ENCODE results near the gene ZNF516. TPM values are rescaled to one million over a fixed set of nuclear protein-coding genes. Genes with fewer than 3 reads are reported as not detected.
A peak's percentile ranks its signal among the peaks of the same experiment; 100 is the strongest.

Gene ZNF516
- total RNA-seq, 1 donor from 2014 or later: 28.0 TPM

DNA sequence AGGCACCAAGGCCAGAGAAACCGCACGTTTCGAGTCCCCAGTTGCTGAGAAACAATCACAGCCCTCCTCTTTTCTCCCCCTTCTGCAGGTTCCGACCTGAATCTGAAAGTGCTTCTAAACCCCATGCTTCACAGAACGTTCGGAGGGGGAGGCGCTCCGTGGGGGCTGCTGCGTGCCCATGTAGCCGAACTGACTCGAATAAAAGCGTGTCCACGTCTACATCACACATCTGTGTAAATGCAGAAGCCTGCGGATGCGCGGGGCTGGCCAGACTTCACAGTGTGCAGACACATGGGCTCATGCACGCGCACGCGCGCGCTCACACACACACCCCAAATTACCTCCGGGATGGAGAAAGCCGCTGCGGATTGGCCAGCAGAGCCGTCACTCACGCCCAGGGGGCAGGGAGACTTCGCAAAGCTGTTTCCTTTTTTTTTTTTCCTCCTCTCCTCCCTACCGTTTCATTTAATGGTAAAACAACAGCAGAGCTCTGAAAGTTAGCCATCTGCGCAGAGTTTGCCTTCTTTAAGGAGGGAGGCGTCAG is 2.3 kb downstream of the ZNF516 start:
- peak; percentile 90 for ATAC-seq
- no peaks in the 10 kb centered on the region for H3K4me1 ChIP-seq
- intact Hi-C loops (cut with DNase I): no loop called here

DNA sequence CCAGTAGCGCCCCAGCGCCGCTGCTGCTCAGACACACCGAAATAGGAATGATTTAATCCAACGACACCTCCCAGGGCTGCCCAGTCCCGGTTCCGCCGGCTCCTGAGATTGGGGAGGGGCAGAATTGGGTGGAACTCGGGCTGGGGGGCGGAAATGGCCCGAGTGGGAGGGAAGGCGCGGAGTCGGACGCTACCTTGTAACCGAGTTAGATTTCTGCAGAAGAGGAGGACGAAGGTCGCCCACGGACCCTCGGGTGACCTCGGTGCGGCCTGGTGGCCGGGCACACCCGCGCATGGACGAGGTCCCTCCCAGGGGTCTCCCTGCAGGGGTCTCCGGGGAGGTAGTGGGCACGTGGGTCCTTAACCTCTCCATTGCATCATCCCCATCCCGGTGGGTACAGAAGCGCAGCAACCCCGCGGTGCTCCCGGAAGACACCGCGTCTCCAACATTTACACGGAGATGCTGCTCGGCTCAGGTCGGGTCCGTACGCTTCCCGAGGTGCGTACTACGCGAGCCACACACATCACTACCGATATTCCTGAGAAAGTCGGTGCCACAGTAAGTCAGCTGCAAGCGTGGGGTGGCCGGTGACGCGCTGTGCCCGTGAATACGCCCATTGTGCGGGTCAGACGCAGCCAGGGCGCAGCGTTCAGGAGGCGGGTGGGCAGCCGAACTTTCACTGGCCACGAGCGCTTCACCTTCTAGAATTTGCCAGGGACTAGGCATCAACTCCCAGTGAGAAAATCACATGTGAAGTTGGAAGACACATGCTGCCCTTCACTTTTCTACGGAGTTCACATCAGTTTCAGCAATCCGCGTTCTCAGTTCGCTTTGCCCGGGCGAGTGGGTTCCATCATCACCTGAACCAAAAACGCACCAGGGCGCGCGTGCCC is 3.0 kb downstream of the ZNF516 start:
- Histone ChIP-seq H3K27me3 (no peaks in the 10 kb centered on the region), H3K9me3 (no peaks in the 10 kb centered on the region), H3K27ac (peak overlapping the region; percentile 63), H3K4me1 (no peaks in the 10 kb centered on the region), H3K4me3 (peak overlapping the region; percentile 84), H3K36me3 (no peaks in the 10 kb centered on the region)
- peak; percentile 25 for ATAC-seq
- intact Hi-C loops (cut with DNase I): no loop called here
- DNase-seq: peak; percentile 83
- TF ChIP-seq, protein P1, sequence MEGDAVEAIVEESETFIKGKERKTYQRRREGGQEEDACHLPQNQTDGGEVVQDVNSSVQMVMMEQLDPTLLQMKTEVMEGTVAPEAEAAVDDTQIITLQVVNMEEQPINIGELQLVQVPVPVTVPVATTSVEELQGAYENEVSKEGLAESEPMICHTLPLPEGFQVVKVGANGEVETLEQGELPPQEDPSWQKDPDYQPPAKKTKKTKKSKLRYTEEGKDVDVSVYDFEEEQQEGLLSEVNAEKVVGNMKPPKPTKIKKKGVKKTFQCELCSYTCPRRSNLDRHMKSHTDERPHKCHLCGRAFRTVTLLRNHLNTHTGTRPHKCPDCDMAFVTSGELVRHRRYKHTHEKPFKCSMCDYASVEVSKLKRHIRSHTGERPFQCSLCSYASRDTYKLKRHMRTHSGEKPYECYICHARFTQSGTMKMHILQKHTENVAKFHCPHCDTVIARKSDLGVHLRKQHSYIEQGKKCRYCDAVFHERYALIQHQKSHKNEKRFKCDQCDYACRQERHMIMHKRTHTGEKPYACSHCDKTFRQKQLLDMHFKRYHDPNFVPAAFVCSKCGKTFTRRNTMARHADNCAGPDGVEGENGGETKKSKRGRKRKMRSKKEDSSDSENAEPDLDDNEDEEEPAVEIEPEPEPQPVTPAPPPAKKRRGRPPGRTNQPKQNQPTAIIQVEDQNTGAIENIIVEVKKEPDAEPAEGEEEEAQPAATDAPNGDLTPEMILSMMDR (IDR thresholded peaks at IDR 0.05): no peak

More for the DNA sequence above, 2.3 kb downstream of the ZNF516 start:
- peak; percentile 100 for DNase-seq
- H3K27me3 ChIP-seq: no peaks in the 10 kb centered on the region
- H3K4me3 ChIP-seq: peak overlapping the region; percentile 84
- no peaks in the 10 kb centered on the region for H3K9me3 ChIP-seq
- no peaks in the 10 kb centered on the region for H3K36me3 ChIP-seq
- TF ChIP-seq, protein P1 (IDR thresholded peaks at IDR 0.05): no peak
- peak overlapping the region; percentile 63 for H3K27ac ChIP-seq

DNA sequence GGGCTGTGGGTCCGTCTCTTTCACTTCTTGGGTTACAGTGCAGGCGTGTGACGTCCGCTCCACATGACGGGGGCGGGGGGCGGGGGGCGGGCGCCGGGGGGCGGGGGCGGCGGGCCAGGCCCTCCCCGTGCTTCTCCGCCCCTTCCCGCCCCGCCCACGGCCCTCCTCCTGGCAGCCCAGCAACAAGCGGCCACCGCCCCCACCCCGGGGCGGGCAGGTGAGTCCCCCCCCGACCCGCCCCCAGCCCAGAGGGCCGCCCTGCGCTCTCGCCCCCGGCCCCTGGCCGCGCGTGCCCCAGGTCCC is 3.6 kb downstream of the ZNF516 start:
- Histone ChIP-seq H3K27me3 (no peaks in the 10 kb centered on the region), H3K9me3 (no peaks in the 10 kb centered on the region), H3K4me1 (no peaks in the 10 kb centered on the region), H3K4me3 (peak overlapping the region; percentile 84), H3K27ac (peak overlapping the region; percentile 63), H3K36me3 (no peaks in the 10 kb centered on the region)
- intact Hi-C loops (cut with DNase I): no loop called here
- TF ChIP-seq, protein P1 (IDR thresholded peaks at IDR 0.05): no peak
- DNase-seq (peak; percentile 93), ATAC-seq (peak; percentile 67)

DNA sequence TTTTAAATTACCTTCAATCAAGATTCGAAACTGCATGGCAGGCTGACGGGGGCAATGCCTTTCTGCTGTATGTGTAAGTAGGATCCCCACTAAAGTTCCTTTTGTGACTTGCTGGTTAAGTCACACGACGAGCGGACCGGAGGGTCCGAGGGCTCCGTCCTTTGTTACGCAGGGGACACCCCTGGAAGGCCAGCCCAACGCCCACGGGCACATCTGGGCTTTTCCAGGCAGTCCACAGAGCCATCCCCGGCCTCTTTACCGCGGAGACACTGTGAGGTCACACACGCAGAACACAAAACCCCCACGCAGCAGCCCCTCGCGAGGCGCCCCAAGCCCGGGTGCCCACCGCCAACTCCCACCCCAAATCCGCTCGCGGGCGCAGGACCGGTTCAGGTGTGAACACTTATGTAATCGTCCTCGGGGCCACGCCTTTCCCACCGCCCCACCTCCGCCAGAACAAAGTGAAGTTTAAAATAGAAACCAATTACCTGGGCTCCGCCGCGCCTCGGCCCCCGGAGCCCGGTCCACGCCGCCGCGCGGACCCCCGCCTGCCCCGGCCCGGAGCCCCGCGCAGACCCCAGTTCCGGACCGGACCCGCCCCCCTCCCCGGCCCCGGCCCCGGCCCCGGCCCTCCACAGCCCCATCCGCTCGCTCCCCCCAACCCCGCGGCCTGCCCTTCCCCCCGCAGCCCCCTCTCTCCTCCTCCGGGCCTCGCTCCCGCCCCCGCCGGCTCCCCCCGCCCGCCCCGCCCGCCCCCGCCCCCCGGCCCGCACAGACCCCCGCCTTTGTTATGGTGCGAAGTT is 4.2 kb downstream of the ZNF516 start:
- DNase-seq: peak; percentile 87
- Histone ChIP-seq H3K27ac (peak overlapping the region; percentile 65), H3K4me1 (no peaks in the 10 kb centered on the region), H3K4me3 (peak overlapping the region; percentile 84), H3K36me3 (no peaks in the 10 kb centered on the region), H3K27me3 (no peaks in the 10 kb centered on the region), H3K9me3 (no peaks in the 10 kb centered on the region)
- peak; percentile 26 for ATAC-seq
- TF ChIP-seq, protein P1 (IDR thresholded peaks at IDR 0.05): no peak
- intact Hi-C loops (cut with DNase I): no loop called here

DNA sequence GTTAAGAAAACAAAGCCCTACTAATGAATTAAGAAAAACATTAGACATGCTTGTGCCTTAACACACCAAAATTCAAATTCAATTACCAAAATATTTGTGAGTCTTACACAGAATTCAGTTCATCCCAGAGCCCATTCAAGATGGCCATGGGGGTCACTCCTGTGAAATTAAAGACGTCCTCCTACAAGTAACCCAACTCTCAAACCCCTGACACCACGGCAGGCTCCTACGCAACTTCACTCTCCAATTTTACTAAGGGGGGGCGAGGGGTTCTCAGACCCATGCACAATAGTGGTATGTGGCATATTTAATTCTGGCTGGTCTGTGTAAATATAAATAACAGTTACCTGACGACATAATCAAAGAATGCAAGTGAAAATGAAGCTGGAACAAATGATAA is 5.0 kb downstream of the ZNF516 start:
- DNase-seq (no peak), ATAC-seq (no peak)
- peak overlapping the region; percentile 84 for H3K4me3 ChIP-seq
- TF ChIP-seq, protein P1 (IDR thresholded peaks at IDR 0.05): no peak
- H3K9me3 ChIP-seq: no peaks in the 10 kb centered on the region
- H3K36me3 ChIP-seq: no peaks in the 10 kb centered on the region
- intact Hi-C loops (cut with DNase I): no loop called here
- peak overlapping the region; percentile 65 for H3K27ac ChIP-seq
- H3K27me3 ChIP-seq: no peaks in the 10 kb centered on the region
- H3K4me1 ChIP-seq: no peaks in the 10 kb centered on the region

Measured in upper lobe of right lung (tissue), 1 donor.